Stimulated activated CD8-positive, alpha-beta memory T cell treated with anti-CD3 and anti-CD28 coated beads, Interleukin-12 subunit alpha, Interleukin-12 subunit beta, amount 100 ng/mL, for 1 hour (primary cell): ENCODE data around the gene NRXN3.

Experiments
- DNase-seq: peaks from one replicate; pipeline ENCODE4 v3.0.0-alpha.2; 2020; ENCODE audit warnings: low read depth

NRXN3 gene

DNA sequence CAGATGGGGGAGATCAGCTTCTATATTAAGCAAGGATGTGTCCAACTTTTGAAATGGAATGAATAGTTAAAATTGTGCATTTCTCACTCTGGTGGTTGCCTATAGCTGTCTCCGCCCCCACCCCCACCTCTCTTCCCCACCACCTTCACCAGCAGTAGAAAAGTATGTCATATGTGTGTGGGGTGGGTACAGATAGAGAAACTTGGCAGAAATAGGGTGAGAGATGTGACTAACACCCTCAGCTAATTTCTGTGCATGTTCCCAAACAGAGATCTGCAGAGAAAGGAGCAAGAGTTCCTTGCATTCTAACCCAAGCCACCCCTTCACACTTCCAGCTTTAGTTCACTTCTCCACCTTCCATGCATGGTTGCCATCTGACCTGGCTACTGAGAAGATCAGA lies 980.1 kb downstream of the NRXN3 start:
- no peak for DNase-seq

- DNase-seq: no peak
Observed at GRCh38 chr14:79157369-79157768, 987.2 kb downstream of the NRXN3 start.

- DNase-seq: no peak
Observed at GRCh38 chr14:79161571-79161970, 991.4 kb downstream of the NRXN3 start.

DNA sequence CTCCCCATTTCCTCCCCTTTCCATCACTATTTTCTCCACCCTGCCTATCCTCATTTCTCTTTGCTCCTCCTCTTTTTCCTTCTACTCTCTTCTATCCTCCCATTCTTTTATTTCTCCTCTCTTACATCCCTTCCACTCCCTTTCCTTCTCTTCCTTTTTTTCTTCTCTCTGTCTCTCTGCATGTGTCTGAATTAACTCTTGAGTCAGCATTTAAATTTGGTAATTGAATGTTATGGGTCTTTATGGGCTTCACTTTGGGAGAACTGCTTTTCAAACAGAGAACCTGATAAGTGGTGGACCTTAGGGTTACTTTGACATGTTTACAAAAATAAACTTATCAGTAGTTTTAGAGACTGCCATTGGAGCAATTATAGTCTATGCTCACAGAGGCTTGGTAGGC lies 992.7 kb downstream of the NRXN3 start:
- DNase-seq: no peak

DNA sequence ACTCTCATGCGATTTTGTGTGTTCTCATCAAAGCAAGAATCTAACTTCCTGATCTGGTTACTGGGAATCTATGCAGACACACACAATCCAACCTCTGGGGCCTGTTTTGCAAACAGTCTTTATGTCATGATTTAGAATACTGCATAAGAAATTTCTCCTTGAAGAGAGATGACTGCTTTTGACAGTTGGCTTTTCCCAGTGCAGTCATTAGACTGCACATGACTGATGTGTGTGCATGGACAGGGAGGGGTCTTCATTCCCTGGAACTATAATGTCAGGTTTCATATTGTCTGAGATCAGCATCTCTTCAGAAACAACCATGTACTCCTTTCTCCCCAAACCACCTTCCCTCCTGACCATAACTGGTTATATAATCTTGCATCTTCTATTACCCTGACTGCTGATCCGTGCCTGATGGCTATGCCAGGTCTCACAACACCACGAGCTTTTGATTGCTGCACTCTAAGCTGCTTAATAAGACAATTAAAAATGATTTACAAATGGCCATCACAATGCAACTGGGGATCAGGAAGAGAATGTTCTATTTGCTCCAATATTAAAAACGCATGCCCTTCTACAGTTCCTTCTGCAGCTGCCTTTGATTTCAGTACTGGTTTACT lies 995.4 kb downstream of the NRXN3 start:
- DNase-seq: no peak

DNA sequence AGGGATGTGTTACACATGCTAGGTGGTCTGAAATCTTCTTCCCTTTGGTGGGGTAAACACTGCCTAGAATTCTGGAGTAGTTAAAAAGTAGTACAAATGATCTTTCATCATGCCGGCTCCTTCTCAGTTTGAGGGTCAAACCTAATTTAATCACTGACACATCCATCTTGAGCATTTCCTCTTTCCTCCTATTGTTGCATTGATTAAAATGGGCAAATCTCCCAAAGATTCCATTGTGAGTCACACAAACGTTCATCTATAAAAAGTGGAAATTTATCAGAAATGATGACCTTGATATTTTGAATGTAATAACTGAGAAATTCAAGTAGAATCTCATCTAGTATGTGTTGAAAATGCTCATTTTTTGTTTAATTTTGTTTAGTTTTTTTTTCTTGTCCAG lies 996.0 kb downstream of the NRXN3 start:
- no peak for DNase-seq

DNA sequence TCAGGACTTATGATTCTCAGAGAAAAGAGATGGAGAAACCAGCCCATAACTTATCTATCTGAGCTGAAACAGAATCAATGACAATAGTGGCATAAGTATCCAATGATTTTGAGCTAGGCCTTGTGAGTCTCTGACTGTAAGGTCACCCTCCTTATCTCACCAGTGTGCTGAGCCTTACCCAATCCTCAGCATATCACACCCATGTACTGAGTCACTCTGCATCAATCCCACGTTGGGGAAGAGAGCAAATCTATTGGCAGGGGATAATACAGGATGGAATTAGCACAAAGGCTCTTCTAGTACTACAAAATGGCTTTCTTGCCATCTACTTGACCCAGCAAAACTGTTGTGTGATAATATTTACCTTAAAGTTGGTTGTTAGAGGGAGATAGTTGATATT lies 997.8 kb downstream of the NRXN3 start:
- no peak for DNase-seq

- DNase-seq: no peak
Observed at GRCh38 chr14:79175671-79176070, 1005.5 kb downstream of the NRXN3 start.

GRCh38 chr14:79177106-79177505 lies 1006.9 kb downstream of the NRXN3 start:
- no peak for DNase-seq

- DNase-seq: no peak
Observed at GRCh38 chr14:79178719-79179118, 1008.5 kb downstream of the NRXN3 start.

DNA sequence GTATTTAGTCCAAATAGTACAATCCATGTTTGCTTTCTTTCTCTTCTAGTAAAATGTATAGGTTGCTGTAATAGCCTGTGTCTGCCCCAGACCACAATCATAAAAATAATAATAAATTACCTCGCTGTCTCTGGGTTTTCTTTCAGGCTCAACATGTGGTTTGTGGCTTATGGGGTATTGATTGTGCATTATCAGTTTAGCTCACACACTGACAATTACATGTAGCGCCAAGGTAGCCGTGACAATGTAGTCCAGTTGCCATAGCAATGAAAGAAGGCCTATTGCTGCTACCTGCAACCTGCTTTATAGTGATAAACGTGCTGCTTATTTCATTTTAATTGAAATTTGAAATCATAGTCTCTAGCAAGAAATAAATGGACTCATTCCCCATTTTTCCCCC lies 1009.8 kb downstream of the NRXN3 start:
- no peak for DNase-seq

DNA sequence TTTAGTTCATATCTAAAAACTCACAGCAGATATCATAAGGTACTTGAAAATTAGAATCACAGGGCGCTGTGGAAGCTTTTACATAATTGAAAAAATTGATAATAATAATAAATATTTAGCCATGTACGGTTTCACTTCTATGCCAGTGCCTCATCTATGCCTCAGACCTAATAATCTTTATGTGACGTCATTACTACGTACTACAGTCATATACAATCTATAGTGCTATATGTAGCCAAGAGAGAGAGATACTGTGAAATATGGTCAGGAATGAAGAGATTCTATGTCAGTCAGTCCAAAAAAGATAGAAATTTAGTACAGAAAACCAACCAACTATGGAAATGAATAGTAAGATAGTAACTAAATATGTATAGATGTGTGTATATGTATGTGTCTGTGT lies 1010.5 kb downstream of the NRXN3 start:
- DNase-seq: no peak

- DNase-seq: no peak
Observed at GRCh38 chr14:79186523-79186922, 1016.4 kb downstream of the NRXN3 start.

DNA sequence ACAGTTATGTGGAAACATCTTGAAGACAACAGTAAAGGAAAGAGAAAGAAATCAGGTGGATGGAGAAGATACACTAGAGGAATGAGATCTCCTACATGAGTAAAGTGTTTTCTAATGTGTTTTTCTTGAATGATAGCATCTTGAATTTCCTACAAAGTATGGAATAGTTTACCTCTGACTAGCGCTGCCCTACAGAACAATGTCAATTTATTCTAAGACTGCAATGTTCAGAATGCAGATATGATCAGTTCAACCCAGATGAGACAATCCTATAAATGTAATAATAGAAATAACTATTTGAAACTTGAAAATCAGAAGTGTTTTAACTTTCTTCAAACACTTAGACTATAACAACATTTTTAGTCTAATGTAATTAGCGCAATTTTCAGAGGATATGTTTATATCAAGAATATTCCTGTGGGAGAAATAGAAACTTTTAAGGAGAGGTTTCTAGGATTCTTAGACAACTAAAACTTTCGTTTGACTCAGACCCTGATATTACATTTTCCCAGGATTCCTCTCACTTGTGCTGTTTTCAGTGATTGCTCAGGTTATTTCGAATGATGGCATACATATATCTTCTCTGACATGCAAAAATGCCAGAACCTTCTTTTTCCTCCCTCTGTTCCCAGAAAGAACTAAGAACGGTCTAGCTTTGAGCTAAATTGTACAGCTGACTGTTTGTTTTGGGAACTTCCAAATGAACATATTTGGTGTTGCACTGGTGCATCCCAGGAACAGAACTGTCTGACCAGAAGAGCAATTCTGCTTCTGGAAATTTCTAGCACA lies 1023.7 kb downstream of the NRXN3 start:
- DNase-seq: no peak

DNA sequence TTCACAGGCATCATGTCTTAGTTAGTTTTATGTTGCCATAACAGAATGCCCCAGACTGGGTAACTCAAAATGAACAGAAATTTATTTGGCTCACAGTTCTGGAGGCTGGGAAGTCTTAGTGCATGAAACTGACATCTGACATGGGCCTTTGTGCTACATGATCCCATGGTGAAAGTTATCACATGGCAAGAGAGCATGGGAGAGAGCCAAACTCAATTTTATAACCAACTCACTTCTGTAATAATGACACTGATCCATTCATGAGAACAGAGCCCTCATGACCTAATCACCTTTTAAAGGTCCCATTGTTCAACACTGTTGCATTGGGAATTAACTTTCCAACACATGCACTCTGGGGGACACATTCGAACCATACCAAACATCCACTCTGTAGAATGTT lies 1026.0 kb downstream of the NRXN3 start:
- DNase-seq: no peak

DNA sequence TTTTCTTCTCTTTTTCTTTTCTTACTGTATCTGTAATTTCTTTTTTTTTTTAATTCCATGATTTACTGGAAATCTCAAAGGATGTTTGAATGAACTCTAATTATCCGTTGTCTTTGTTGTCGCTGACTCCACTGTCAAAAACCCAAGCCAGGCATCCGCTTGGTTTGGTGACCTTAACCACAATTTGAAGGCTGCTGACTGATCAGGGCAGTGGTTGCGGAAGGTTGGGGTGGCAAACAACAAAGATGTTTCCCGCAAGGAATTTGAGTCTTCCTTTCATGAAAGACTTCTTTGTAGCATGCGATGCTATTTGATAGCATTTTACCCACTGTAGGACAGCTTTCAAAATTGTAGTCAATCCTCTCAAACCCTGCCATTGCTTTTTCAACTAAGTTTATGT lies 1027.3 kb downstream of the NRXN3 start:
- no peak for DNase-seq

- no peak for DNase-seq
Observed at GRCh38 chr14:79199217-79199616, 1029.0 kb downstream of the NRXN3 start.

GRCh38 chr14:79201564-79202207 lies 1031.5 kb downstream of the NRXN3 start:
- no peak for DNase-seq

DNA sequence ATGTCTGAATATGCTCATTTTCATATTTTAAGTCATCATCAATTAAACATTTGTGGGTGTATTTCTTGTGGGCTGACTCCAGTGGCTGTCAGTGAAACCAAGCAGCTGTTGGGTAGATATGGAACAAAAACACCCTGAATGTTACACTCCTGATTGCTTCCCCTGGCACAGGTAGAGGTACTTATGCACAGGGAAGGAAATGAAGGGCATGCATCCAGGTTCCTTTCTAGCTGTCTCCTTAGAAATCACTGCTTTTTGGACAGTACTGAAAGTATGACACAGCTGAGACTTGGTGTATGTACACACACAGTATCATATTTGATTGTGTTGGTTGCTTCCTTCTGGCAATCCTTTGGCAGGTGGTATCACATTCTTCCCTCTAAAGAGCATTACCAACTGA lies 1034.4 kb downstream of the NRXN3 start:
- no peak for DNase-seq

- no peak for DNase-seq
Observed at GRCh38 chr14:79209418-79209817, 1039.2 kb downstream of the NRXN3 start.

DNA sequence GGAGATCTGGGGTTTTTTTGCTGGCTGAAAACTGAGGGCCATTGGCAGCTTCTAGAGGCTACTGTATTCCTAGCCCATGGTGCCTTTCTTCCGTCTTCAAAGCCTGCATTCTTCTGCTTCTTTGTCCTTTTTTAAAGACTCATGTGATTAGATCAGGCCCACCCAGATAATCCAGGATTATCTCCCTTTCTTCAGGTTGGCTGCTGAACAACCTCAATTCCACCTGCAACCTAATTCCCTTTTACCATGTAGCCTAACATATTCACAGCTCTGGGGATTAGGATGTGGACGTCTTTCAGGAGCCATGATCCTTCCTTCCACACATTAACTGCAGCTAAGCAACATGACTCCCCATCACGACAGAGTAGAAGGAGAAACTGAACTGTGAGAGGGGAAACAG lies 1055.6 kb downstream of the NRXN3 start:
- no peak for DNase-seq

- no peak for DNase-seq
Observed at GRCh38 chr14:79229383-79229909, 1059.3 kb downstream of the NRXN3 start.

GRCh38 chr14:79242666-79243065 lies 1072.5 kb downstream of the NRXN3 start:
- no peak for DNase-seq
